Retinal pigment epithelial cell (primary cell): Measurements from ENCODE around the gene SH2D1B.

Source experiments
- DNase-seq: peaks from one replicate; pipeline ENCODE4 v3.0.0-alpha.2; 2010; ENCODE audit warnings: low read depth
- H3K4me3 ChIP-seq: 2 replicates; pipeline ENCODE4 v1.5.1; 2011; ENCODE audit warnings: mild to moderate bottlenecking, low read length, control low read depth, moderate library complexity
- TF ChIP-seq, protein P1 (sequence below): conservative IDR thresholded peaks from 2 replicates; pipeline ENCODE4 v1.5.1; 2011; ENCODE audit warnings: low read depth, low read length, control low read depth, inconsistent platforms

Gene SH2D1B

DNA sequence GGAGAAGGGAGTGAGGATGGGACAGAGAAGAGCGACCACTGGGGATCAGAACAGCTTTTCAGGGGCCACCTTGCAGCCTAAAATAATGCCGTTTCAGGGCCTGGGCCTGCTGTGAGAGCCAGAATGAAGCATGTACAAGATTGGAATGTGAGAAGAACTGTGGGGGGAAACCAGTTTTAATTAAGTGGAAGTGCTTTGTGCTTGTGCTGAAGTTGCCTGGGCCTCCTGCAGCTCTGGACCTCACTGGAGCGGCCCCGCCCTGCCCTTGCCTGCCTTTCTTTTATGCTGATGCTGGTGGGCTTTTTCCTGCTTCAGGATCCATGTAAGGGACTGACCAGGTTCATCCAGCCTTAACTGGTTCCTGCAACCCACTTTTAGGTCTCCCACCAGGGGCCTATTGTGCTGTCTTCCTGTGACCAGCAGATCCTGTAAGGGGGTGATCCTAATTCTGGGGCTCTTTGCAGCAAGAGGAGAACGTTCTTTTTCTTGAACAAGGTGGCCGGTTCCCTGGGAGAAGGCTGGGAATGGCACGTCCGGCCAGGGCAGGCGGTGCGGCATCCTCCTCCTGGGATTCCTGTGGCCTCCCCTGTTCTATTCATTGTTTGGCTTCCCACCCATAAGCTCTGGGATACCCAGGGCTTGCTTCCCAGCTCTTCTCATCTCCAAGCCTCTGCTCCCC is 27.2 kb downstream of the SH2D1B start:
- DNase-seq: no peak
- no peak overlapping the region for H3K4me3 ChIP-seq
- TF ChIP-seq, protein P1, sequence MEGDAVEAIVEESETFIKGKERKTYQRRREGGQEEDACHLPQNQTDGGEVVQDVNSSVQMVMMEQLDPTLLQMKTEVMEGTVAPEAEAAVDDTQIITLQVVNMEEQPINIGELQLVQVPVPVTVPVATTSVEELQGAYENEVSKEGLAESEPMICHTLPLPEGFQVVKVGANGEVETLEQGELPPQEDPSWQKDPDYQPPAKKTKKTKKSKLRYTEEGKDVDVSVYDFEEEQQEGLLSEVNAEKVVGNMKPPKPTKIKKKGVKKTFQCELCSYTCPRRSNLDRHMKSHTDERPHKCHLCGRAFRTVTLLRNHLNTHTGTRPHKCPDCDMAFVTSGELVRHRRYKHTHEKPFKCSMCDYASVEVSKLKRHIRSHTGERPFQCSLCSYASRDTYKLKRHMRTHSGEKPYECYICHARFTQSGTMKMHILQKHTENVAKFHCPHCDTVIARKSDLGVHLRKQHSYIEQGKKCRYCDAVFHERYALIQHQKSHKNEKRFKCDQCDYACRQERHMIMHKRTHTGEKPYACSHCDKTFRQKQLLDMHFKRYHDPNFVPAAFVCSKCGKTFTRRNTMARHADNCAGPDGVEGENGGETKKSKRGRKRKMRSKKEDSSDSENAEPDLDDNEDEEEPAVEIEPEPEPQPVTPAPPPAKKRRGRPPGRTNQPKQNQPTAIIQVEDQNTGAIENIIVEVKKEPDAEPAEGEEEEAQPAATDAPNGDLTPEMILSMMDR: no peak

DNA sequence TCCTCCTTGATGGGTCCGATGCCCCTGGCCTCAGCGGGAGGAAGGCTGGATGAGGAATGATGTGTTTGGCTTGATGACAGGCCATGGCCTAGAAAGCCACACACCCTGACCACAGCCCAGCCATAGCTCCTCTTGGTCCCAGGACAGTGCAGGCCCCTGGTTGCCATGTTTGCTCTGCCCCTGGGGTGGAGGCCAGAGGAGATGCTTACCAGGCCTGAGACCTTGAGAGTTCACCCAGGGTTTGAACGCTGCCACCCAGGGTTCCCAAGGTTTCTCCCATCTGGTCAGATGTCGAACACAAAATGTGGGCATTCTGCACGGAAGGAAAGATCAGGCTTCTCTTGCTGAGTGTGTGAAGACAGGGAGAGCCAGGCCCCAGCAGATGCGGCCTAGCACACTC is 27.8 kb downstream of the SH2D1B start:
- TF ChIP-seq, protein P1: no peak
- DNase-seq: no peak
- H3K4me3 ChIP-seq: no peak overlapping the region

DNA sequence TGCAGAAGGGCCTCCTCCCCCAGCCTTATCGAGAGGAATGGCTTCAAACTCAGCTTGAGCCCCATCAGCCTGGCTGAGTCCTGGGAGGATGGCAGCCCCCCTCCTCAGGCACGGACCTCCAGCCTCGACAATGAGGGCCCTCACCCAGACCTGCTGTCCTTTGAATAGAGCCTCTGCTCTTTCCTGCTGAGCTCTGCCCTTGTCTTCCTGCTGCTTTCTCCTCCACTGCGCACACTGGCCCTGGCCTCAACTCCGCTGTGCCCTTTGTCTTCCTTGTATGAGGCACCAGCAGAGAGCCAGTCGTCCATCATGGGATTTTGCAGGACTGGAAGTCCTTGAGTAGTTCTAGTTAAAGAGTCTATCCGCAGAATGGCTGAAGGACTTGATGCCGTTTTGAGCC is 28.4 kb downstream of the SH2D1B start:
- TF ChIP-seq, protein P1: no peak
- no peak overlapping the region for H3K4me3 ChIP-seq
- DNase-seq: no peak

DNA sequence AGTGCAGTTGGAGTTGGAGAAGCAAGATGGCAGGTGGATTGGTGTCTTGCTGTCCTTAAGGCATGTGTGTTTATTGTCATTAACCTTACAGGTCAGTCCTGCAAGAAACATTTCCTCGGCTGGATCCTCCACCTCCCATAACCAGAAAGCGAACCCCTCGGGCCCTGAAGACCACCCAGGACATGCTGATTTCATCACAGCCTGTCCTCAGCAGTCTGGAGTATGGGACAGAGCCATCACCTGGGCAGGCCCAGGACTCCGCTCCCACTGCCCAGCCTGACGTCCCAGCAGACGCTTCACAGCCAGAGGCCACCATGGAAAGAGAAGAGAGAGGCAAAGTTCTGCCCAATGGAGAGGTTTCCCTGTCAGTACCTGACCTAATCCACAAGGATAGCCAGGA is 28.8 kb downstream of the SH2D1B start:
- DNase-seq: no peak
- TF ChIP-seq, protein P1: no peak
- no peak overlapping the region for H3K4me3 ChIP-seq

DNA sequence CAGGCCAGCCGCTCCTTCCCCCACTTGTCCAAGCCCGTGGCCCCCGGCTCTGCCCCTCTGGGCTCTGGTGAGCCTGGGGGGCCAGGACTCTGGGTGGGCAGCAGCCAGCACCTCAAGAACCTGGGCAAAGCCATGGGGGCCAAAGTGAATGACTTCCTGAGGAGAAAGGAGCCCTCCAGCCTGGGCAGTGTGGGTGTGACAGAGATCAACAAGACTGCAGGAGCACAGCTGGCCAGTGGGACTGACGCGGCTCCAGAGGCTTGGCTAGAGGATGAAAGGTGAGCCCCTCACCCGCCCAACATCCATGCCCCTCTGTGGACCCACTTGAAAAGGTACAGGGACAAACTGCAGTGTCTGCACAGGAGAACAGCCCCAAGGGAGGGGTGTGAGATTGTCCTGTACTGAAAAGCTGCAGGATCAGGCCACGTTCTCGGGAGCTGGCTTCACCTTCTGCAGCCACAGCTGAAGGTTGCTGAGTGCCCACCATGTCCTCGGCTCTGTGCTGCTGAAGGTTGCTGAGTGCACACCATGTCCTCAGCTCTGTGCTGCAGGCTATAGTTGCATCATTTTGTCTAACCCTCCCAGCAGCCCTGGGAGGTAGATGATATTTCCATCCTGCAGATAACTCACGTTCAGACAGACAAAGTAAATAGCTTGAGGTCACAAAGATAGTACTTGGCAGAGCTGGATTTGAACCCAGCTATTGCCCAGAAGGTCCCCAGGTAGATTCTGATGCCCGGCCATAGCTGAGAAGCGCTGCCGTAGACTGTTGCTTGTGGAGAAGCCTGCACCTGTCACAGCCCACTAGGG is 29.8 kb downstream of the SH2D1B start:
- TF ChIP-seq, protein P1: no peak
- no peak for DNase-seq
- no peak overlapping the region for H3K4me3 ChIP-seq

DNA sequence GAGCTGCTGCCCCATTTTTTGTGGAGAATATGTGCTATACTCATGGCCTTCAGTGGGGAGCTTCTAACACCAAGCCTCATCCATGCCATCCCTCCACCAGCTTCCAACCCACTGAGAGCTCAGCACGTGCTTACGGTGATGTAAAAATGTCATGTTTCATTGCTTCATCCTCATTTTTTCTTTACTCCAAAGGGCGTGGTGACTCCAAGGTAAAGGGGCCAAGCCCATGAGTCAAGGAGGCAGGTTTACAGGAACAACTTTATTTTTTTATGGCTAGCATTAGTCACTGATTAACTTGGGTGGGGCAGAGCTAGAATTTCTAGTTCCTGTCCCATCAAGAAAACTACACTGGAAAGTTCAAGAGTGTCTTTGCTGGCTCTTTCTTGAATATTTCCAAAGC is 30.6 kb downstream of the SH2D1B start, which contains the start of gene C1orf226:
TSS of gene C1orf226 (plus strand) at position 346 of the 400 bp plus-strand sequence. CDS start 174 bp downstream, outside the sequence.
- H3K4me3 ChIP-seq: no peak within 1 kb of the TSS
- TF ChIP-seq, protein P1: no peak
- DNase-seq: no peak
